GM23338 (cell line): ENCODE measurements around the gene MECP2. TPM values are rescaled to one million over a fixed set of nuclear protein-coding genes. Genes with fewer than 3 reads are reported as not detected.

Experiments used
- ATAC-seq: fragments of 200-7000 bp; cut with Tn5 transposase; 3 replicates; pipeline ENCODE4 v1.9.1; 2020
- DNase-seq: peaks from one replicate; pipeline ENCODE4 v3.0.0-alpha.2; 2015; ENCODE audit warnings: low spot score
- H2AFZ ChIP-seq: fragments of 200-600 bp; sonication (generic); 2 replicates; pipeline ENCODE4 v1.8.0; 2016; ENCODE audit warnings: antibody characterized with exemption, mild to moderate bottlenecking, moderate library complexity
- H3F3A ChIP-seq: fragments of 200-600 bp; sonication (generic); replicated peaks from 2 replicates; pipeline ENCODE4 v1.8.0; 2017; ENCODE audit warnings: antibody characterized with exemption, mixed run types, low read depth
- H3K27ac ChIP-seq: fragments of 200-600 bp; sonication (generic); 2 replicates; pipeline ENCODE4 v1.6.1; 2016; ENCODE audit warnings: low read depth
- H3K27me3 ChIP-seq: fragments of 200-600 bp; sonication (generic); 2 replicates; pipeline ENCODE4 v1.8.0; 2016; ENCODE audit warnings: mild to moderate bottlenecking, mixed run types, moderate library complexity; ENCODE audit not compliant: insufficient read depth
- H3K36me3 ChIP-seq: fragments of 200-600 bp; sonication (generic); 2 replicates; pipeline ENCODE4 v1.8.0; 2016; ENCODE audit warnings: mild to moderate bottlenecking; ENCODE audit not compliant: insufficient read depth
- H3K4me1 ChIP-seq: fragments of 200-600 bp; sonication (generic); 2 replicates; pipeline ENCODE4 v1.8.0; 2016; ENCODE audit warnings: mild to moderate bottlenecking, moderate library complexity; ENCODE audit not compliant: insufficient read depth
- H3K4me2 ChIP-seq: fragments of 200-600 bp; sonication (generic); 2 replicates; pipeline ENCODE4 v1.7.1; 2017; ENCODE audit warnings: mixed run types
- H3K4me3 ChIP-seq: fragments of 200-600 bp; sonication (generic); 2 replicates; pipeline ENCODE4 v1.6.1; 2016; ENCODE audit warnings: mixed run types
- H3K79me2 ChIP-seq: fragments of 200-600 bp; sonication (generic); replicated peaks from 2 replicates; pipeline ENCODE4 v1.8.0; 2017; ENCODE audit warnings: mild to moderate bottlenecking; ENCODE audit not compliant: insufficient read depth
- H3K9me2 ChIP-seq: fragments of 200-600 bp; sonication (generic); 2 replicates; pipeline ENCODE4 v1.8.0; 2017; ENCODE audit not compliant: insufficient read depth
- H4K20me1 ChIP-seq: fragments of 200-600 bp; sonication (generic); replicated peaks from 2 replicates; pipeline ENCODE4 v1.8.0; 2017; ENCODE audit warnings: mild to moderate bottlenecking; ENCODE audit not compliant: insufficient read depth
- H3K27ac Mint-ChIP-seq: 2 replicates; pipeline ENCODE4 v1.8.0; 2020; ENCODE audit warnings: inconsistent platforms, mild to moderate bottlenecking, moderate library complexity, mixed read lengths
- H3K27me3 Mint-ChIP-seq: 3 replicates; pipeline ENCODE4 v1.8.0; 2022; ENCODE audit warnings: low read depth, mild to moderate bottlenecking, moderate library complexity, mixed read lengths, inconsistent platforms; ENCODE audit not compliant: insufficient read depth, poor library complexity
- H3K36me3 Mint-ChIP-seq: 3 replicates; pipeline ENCODE4 v1.8.0; 2021; ENCODE audit warnings: low read depth, mild to moderate bottlenecking, inconsistent platforms, moderate library complexity, mixed read lengths
- H3K4me1 Mint-ChIP-seq: 3 replicates; pipeline ENCODE4 v1.8.0; 2020; ENCODE audit warnings: mild to moderate bottlenecking, inconsistent platforms, mixed read lengths
- H3K4me3 Mint-ChIP-seq: 3 replicates; pipeline ENCODE4 v1.8.0; 2021; ENCODE audit warnings: moderate library complexity, mild to moderate bottlenecking, inconsistent platforms, mixed read lengths
- H3K9me3 Mint-ChIP-seq: 3 replicates; pipeline ENCODE4 v1.8.0; 2020; ENCODE audit warnings: moderate library complexity, mild to moderate bottlenecking, inconsistent platforms, mixed read lengths
- CREB1 ChIP-seq: fragments of 250-450 bp; sonication (Bioruptor Pico); IDR thresholded peaks from 2 replicates; pipeline ENCODE4 v1.5.0; 2020; ENCODE audit warnings: low read depth, mild to moderate bottlenecking, moderate library complexity
- EZH2 ChIP-seq: fragments of 200-600 bp; sonication (generic); IDR thresholded peaks from one replicate; pipeline ENCODE4 v1.8.0; 2017; ENCODE audit warnings: antibody characterized with exemption, mild to moderate bottlenecking, low read depth; ENCODE audit not compliant: unreplicated experiment
- EZH2phosphoT487 ChIP-seq: fragments of 200-600 bp; sonication (generic); IDR thresholded peaks from one replicate; pipeline ENCODE4 v1.8.1; 2018; ENCODE audit warnings: antibody characterized with exemption; ENCODE audit not compliant: unreplicated experiment
- JUNB ChIP-seq: IDR thresholded peaks from one replicate; pipeline ENCODE4 v1.6.1; 2016; ENCODE audit warnings: antibody characterized with exemption; ENCODE audit not compliant: unreplicated experiment
- NANOG ChIP-seq: IDR thresholded peaks from 2 replicates; pipeline ENCODE4 v1.6.1; 2016; ENCODE audit warnings: antibody characterized with exemption, borderline replicate concordance
- POLR2AphosphoS5 ChIP-seq: IDR thresholded peaks from 2 replicates; pipeline ENCODE4 v1.6.1; 2016; ENCODE audit warnings: antibody characterized with exemption, low read depth
- STAT1 ChIP-seq: IDR thresholded peaks from one replicate; pipeline ENCODE4 v1.6.1; 2016; ENCODE audit warnings: antibody characterized with exemption; ENCODE audit not compliant: unreplicated experiment
- ZNF331 ChIP-seq: fragments of 250-450 bp; sonication (Bioruptor Pico); IDR thresholded peaks from 2 replicates; pipeline ENCODE4 v1.5.0; 2020; ENCODE audit warnings: low read depth, mild to moderate bottlenecking, moderate library complexity
- polyA plus RNA-seq: library from polyadenylated mRNA; unstranded; fragments of >200 nt; fragmentation: Nextera tagmentation; extraction: Ambion mirVana; gene quantifications from 2 replicates; pipeline ENCODE4 v1.2.1, GENCODE V29; 2016
- total RNA-seq: library from RNA; depleted of rRNA; stranded (reverse); fragments of >200 nt; shearing (Covaris generic); gene quantifications from 2 replicates; pipeline ENCODE4 v1.2.3, GENCODE V29; 2014
- TF ChIP-seq, protein P1 (sequence below): fragments of 250-450 bp; sonication (Bioruptor Pico); IDR thresholded peaks from 2 replicates; pipeline ENCODE4 v1.5.0; 2020; ENCODE audit warnings: mild to moderate bottlenecking, moderate library complexity
- TF ChIP-seq, protein P2 (sequence below), 2 experiments: fragments of 200-600 bp in 1 of 2; sonication (generic) in 1 of 2; conservative IDR thresholded peaks; 2 replicates each; pipeline versions ENCODE4 v1.5.1 to v1.6.1; 2016 to 2017; ENCODE audit warnings: antibody characterized with exemption in 2 of 2, low read depth in 2 of 2, mild to moderate bottlenecking in 2 of 2, moderate library complexity in 1 of 2
- TF ChIP-seq, protein P3 (sequence below): IDR thresholded peaks from one replicate; pipeline ENCODE4 v1.6.1; 2018; ENCODE audit warnings: antibody characterized with exemption; ENCODE audit not compliant: unreplicated experiment

Gene MECP2
- total and polyA plus RNA-seq, 2 experiments from 2014 or later, result 27.7 to 32.7 TPM

DNA sequence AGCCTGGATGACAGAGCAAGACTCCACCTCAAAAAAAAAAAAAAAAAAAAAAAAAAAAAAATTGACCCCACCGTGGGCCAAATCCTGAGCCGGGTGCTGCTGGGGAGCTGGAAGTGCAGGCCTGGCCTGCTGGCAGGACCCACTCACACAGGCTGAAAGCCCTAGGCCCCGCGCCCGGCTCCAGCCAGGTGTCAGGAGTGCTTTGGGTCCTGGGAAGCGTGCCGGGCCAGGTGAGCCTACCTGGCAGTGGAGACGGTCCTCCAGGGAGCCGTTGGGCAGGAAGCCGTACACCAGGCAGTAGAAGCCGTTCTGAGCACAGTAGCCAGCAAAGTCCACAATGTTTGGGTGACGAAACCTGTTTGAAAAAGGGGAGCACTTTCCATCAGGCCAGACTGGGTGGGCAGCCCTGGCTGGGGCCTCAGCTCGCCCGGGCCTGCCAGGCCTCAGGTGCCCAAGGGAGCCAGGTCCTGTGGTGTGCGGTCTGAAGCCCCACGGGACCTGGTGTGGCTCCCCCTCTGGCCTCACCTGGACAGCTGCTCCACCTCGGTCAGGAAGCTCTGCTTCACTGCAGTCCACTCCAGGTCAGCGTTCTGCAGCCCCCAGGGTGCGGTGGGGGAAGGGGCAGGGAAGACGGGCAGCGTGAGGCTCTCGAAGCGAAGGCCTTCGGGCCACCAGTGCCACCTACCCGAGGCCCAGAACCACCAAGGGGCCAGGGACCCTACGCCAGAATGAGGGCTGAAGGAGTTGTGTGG, 79.6 kb downstream of the MECP2 start (continued):
- TF ChIP-seq, protein P1, sequence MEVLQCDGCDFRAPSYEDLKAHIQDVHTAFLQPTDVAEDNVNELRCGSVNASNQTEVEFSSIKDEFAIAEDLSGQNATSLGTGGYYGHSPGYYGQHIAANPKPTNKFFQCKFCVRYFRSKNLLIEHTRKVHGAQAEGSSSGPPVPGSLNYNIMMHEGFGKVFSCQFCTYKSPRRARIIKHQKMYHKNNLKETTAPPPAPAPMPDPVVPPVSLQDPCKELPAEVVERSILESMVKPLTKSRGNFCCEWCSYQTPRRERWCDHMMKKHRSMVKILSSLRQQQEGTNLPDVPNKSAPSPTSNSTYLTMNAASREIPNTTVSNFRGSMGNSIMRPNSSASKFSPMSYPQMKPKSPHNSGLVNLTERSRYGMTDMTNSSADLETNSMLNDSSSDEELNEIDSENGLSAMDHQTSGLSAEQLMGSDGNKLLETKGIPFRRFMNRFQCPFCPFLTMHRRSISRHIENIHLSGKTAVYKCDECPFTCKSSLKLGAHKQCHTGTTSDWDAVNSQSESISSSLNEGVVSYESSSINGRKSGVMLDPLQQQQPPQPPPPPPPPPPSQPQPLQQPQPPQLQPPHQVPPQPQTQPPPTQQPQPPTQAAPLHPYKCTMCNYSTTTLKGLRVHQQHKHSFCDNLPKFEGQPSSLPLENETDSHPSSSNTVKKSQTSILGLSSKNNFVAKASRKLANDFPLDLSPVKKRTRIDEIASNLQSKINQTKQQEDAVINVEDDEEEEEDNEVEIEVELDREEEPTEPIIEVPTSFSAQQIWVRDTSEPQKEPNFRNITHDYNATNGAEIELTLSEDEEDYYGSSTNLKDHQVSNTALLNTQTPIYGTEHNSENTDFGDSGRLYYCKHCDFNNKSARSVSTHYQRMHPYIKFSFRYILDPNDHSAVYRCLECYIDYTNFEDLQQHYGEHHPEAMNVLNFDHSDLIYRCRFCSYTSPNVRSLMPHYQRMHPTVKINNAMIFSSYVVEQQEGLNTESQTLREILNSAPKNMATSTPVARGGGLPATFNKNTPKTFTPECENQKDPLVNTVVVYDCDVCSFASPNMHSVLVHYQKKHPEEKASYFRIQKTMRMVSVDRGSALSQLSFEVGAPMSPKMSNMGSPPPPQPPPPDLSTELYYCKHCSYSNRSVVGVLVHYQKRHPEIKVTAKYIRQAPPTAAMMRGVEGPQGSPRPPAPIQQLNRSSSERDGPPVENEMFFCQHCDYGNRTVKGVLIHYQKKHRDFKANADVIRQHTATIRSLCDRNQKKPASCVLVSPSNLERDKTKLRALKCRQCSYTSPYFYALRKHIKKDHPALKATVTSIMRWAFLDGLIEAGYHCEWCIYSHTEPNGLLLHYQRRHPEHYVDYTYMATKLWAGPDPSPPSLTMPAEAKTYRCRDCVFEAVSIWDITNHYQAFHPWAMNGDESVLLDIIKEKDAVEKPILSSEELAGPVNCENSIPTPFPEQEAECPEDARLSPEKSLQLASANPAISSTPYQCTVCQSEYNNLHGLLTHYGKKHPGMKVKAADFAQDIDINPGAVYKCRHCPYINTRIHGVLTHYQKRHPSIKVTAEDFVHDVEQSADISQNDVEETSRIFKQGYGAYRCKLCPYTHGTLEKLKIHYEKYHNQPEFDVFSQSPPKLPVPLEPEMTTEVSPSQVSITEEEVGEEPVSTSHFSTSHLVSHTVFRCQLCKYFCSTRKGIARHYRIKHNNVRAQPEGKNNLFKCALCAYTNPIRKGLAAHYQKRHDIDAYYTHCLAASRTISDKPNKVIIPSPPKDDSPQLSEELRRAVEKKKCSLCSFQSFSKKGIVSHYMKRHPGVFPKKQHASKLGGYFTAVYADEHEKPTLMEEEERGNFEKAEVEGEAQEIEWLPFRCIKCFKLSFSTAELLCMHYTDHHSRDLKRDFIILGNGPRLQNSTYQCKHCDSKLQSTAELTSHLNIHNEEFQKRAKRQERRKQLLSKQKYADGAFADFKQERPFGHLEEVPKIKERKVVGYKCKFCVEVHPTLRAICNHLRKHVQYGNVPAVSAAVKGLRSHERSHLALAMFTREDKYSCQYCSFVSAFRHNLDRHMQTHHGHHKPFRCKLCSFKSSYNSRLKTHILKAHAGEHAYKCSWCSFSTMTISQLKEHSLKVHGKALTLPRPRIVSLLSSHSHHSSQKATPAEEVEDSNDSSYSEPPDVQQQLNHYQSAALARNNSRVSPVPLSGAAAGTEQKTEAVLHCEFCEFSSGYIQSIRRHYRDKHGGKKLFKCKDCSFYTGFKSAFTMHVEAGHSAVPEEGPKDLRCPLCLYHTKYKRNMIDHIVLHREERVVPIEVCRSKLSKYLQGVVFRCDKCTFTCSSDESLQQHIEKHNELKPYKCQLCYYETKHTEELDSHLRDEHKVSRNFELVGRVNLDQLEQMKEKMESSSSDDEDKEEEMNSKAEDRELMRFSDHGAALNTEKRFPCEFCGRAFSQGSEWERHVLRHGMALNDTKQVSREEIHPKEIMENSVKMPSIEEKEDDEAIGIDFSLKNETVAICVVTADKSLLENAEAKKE (CRISPR knock-in tag), result no peak
- TF ChIP-seq CREB1, result no peak

DNA sequence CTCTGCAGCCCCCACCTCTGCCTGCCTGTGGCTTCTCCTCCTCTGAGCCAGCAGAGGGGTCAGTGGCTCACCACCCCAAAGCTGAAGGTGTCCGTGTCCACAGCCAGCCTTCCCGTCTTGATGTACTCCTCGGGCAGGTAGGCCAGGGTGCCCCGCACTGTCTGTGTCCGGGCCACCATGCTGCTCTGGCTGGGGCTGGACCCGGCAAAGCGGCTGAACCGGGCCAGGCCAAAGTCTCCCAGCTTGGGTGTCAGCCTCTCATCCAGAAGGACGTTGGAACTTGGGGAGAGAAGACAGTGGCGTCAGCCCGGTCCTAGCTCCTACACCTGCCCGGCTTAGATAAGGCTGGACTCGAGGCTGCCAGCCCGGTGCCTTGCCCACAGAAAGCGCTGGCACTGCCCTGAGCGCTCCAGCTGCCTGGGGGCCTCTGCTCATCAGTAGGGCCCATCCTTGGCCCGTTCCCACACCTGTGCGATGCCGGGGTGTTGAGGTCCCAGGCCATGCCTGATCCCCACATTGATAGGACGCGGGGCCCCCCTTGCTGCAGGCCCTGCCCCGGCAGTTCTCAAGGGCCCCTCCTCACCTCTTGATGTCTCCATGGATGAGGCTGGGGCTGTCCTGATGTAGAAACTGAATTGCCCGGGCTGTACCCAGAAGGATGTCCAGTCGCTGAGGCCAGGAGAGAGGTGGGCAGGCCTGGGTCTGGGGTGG, 81.0 kb downstream of the MECP2 start:
- Histone ChIP-seq H3K79me2 (no peaks in the 10 kb centered on the region), H4K20me1 (no peaks in the 10 kb centered on the region), H3K27ac (no peak overlapping the region), H2AFZ (no peak overlapping the region), H3K4me1 (no peaks in the 10 kb centered on the region), H3K36me3 (no peaks in the 10 kb centered on the region), H3K27me3 (no peaks in the 10 kb centered on the region), H3K4me3 (no peak overlapping the region), H3K9me2 (no peaks in the 10 kb centered on the region), H3K4me2 (no peak overlapping the region), H3F3A (no peaks in the 10 kb centered on the region)
- H3K27ac Mint-ChIP-seq, result no peak overlapping the region
- H3K27me3 Mint-ChIP-seq, result peaks cover 3% of the 10 kb centered on the region
- ATAC-seq (no peak), DNase-seq (no peak)
- H3K9me3 Mint-ChIP-seq, result no peaks in the 10 kb centered on the region
- H3K36me3 Mint-ChIP-seq, result peaks cover 22% of the 10 kb centered on the region; the same call in 2 of the 3 replicates
- H3K4me1 Mint-ChIP-seq, result peaks cover 24% of the 10 kb centered on the region
- H3K4me3 Mint-ChIP-seq, result no peak overlapping the region
- TF ChIP-seq CREB1, result no peak
- TF ChIP-seq ZNF331 (CRISPR knock-in tag), result no peak
- no peak for TF ChIP-seq EZH2phosphoT487
- no peak for TF ChIP-seq EZH2
- TF ChIP-seq, protein P2, sequence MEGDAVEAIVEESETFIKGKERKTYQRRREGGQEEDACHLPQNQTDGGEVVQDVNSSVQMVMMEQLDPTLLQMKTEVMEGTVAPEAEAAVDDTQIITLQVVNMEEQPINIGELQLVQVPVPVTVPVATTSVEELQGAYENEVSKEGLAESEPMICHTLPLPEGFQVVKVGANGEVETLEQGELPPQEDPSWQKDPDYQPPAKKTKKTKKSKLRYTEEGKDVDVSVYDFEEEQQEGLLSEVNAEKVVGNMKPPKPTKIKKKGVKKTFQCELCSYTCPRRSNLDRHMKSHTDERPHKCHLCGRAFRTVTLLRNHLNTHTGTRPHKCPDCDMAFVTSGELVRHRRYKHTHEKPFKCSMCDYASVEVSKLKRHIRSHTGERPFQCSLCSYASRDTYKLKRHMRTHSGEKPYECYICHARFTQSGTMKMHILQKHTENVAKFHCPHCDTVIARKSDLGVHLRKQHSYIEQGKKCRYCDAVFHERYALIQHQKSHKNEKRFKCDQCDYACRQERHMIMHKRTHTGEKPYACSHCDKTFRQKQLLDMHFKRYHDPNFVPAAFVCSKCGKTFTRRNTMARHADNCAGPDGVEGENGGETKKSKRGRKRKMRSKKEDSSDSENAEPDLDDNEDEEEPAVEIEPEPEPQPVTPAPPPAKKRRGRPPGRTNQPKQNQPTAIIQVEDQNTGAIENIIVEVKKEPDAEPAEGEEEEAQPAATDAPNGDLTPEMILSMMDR (conservative IDR thresholded peaks at IDR 0.05; ENCODE audit: low read depth in 2 of 2), result no peak
- no peak for TF ChIP-seq JUNB
- TF ChIP-seq STAT1, result no peak
- TF ChIP-seq POLR2AphosphoS5, result no peak
- TF ChIP-seq, protein P3, sequence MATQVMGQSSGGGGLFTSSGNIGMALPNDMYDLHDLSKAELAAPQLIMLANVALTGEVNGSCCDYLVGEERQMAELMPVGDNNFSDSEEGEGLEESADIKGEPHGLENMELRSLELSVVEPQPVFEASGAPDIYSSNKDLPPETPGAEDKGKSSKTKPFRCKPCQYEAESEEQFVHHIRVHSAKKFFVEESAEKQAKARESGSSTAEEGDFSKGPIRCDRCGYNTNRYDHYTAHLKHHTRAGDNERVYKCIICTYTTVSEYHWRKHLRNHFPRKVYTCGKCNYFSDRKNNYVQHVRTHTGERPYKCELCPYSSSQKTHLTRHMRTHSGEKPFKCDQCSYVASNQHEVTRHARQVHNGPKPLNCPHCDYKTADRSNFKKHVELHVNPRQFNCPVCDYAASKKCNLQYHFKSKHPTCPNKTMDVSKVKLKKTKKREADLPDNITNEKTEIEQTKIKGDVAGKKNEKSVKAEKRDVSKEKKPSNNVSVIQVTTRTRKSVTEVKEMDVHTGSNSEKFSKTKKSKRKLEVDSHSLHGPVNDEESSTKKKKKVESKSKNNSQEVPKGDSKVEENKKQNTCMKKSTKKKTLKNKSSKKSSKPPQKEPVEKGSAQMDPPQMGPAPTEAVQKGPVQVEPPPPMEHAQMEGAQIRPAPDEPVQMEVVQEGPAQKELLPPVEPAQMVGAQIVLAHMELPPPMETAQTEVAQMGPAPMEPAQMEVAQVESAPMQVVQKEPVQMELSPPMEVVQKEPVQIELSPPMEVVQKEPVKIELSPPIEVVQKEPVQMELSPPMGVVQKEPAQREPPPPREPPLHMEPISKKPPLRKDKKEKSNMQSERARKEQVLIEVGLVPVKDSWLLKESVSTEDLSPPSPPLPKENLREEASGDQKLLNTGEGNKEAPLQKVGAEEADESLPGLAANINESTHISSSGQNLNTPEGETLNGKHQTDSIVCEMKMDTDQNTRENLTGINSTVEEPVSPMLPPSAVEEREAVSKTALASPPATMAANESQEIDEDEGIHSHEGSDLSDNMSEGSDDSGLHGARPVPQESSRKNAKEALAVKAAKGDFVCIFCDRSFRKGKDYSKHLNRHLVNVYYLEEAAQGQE, result no peak
- TF ChIP-seq NANOG, result no peak
